Embryonic facial prominence (tissue), 1 donor: ENCODE measurements around the gene FHIP1A.
A peak's percentile ranks its signal among the peaks of the same experiment; 100 is the strongest.
"Not testable (repeated sequence)": the region's sequence is repeated elsewhere in the genome, so short reads cannot be mapped to it uniquely, and the experiment has no call there.

Experiments
- DNase-seq: peaks from one replicate; pipeline ENCODE4 v3.0.0-alpha.2; 2016; ENCODE audit errors: extremely low spot score

FHIP1A gene

GRCh38 chr4:151408630-151409469, at the start of gene FHIP1A:
Gene FHIP1A, plus strand, starts transcription at chr4:151409176. Its CDS starts 157,084 bp downstream, at chr4:151566260.
- DNase-seq: peak; percentile 60

- no peak for DNase-seq
Observed at GRCh38 chr4:151359576-151359975, 49.4 kb upstream of the FHIP1A start.

- no peak for DNase-seq
Observed at GRCh38 chr4:151361126-151361525, 47.9 kb upstream of the FHIP1A start.

GRCh38 chr4:151361966-151362365, 47.0 kb upstream of the FHIP1A start:
- DNase-seq: no peak

GRCh38 chr4:151362404-151363164, 46.4 kb upstream of the FHIP1A start:
- peak; percentile 59 for DNase-seq

GRCh38 chr4:151376540-151376939, 32.4 kb upstream of the FHIP1A start:
- no peak for DNase-seq

GRCh38 chr4:151389311-151389710, 19.7 kb upstream of the FHIP1A start:
- DNase-seq: no peak

GRCh38 chr4:151389799-151390198, 19.2 kb upstream of the FHIP1A start:
- not testable (repeated sequence) for DNase-seq

GRCh38 chr4:151395873-151396272, 13.1 kb upstream of the FHIP1A start:
- no peak for DNase-seq

- DNase-seq: no peak
Observed at GRCh38 chr4:151400343-151400742, 8.6 kb upstream of the FHIP1A start.

- DNase-seq: no peak
Observed at GRCh38 chr4:151401739-151402138, 7.2 kb upstream of the FHIP1A start.

- DNase-seq: no peak
Observed at GRCh38 chr4:151402145-151402865, 6.7 kb upstream of the FHIP1A start.

GRCh38 chr4:151403656-151404055, 5.3 kb upstream of the FHIP1A start:
- DNase-seq: no peak

- not testable (repeated sequence) for DNase-seq
Observed at GRCh38 chr4:151404802-151405201, 4.2 kb upstream of the FHIP1A start.

- DNase-seq: no peak
Observed at GRCh38 chr4:151407018-151407417, 2.0 kb upstream of the FHIP1A start.

GRCh38 chr4:151407466-151408379, 1.3 kb upstream of the FHIP1A start:
- DNase-seq: no peak

- DNase-seq: no peak
Observed at GRCh38 chr4:151408380-151408629, 671 bp upstream of the FHIP1A start.

GRCh38 chr4:151409470-151410313, 716 bp downstream of the FHIP1A start:
- no peak for DNase-seq

GRCh38 chr4:151415978-151416377, 7.0 kb downstream of the FHIP1A start:
- no peak for DNase-seq

- no peak for DNase-seq
Observed at GRCh38 chr4:151417164-151417571, 8.2 kb downstream of the FHIP1A start.
